Stimulated activated CD4-positive, alpha-beta T cell treated with anti-CD3 and anti-CD28 coated beads, Interleukin-2, amount 100 ng/mL, for 4 hours (primary cell): Measurements from ENCODE around the gene BCAR3.

ENCODE experiments used
- DNase-seq: peaks from one replicate; pipeline ENCODE4 v3.0.0-alpha.2; 2020; ENCODE audit warnings: low read depth

BCAR3 gene

GRCh38 chr1:93615582-93616150 lies 66.0 kb downstream of the BCAR3 start:
- DNase-seq: no peak

DNA sequence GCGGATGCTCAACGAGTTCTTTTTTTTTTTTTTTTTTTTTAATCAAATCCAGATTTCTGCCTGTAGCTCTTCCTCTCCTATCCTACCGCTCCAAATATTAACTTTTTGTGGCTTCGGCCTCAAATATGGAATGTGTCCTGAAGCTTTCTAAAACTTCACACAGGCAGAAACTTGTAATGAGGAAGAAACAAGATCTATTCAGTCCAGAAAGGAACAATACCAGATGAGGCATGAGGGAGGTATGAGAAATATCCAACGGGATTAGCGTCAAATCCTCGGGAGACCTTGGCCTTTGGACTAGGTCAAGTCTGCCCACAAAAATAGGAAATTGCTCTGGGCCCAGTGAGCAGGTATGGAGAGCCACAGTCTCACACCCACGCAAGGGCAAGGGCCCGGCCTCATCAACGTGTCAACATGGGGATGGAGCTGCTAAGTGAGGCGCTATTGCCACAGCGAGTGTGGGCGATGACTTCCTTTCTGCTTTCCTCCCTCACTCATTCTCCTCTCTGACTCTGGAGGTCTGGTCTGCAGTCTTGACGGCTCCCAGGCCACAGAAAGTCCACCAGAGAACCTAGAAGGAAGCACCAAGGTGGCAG lies 66.6 kb downstream of the BCAR3 start:
- DNase-seq: no peak

DNA sequence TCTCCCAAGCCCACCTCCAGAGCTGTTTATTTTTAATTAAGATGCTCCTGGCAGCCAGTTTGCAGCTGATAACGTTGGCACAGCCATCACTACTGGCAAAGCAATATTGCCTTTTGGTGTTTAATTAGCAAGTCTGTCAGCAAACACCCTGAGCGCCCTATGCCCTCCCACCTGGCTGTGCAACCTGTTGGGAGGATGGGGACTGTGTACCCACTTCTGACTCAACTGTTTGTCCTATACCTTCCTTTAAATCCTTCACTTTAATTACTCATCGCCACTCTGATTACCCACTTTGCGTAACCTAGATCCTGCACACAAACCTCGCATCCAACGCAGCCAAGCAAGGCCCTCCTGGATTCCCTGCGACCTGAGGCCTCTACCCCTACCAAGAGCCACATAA lies 67.1 kb downstream of the BCAR3 start:
- DNase-seq: no peak

DNA sequence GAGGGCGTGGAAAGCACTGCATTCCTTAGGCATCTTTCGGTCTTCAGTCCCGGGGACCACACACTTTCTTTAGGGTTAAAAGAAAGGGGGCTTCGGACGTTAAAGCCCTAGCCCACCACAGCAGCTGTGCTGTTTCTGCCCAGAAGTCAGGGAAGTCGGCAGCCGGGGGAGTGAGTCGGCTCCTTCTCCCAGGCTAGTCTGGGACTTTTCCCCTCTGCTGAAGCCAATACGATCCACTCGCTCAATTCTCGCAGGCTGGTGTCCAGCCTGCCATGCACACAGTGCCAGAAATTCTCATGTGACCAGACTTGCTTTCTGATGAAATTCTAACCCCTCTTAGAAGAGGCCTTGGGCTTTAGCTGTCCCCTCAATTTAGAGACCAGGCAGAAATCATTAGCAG lies 67.7 kb downstream of the BCAR3 start:
- no peak for DNase-seq

- no peak for DNase-seq
Observed at GRCh38 chr1:93612510-93612909, 69.1 kb downstream of the BCAR3 start.

DNA sequence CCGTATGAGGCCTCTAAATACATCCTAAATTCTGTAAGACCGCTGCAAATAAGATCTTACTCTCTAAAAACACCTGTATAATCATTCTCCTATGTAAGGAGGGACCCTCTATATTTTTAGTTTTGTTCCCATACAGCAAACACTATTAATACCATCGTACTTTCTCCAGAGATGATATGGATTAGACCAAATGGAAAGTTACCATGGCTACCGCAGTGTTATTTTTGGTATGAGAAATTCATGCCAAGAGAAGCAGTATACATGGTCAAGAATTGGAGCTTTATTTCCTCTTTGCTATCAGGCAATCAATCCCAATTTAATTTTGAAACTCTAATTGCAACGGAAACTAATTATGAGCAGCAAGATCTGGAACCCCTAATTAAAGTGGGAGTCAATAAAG lies 70.0 kb downstream of the BCAR3 start:
- DNase-seq: no peak

DNA sequence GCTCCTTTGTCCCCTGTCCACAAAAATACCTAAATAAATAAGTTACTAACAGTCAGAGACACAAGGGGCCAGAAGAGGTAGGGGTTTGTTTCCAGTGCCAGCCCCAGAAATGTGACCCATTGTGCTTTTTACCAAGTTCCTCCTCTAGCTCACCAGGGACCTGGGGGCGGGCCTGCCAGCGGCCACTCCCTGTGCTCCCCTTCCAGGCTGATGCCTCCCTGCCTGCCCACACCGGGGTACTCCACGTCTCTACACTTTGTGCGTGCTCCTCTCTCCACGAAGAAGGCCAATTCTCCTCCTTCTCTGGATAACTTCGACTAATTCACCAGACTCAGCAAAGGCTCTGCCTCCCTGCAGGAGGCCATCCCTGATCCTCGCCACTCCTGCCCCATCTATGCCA lies 72.1 kb downstream of the BCAR3 start:
- DNase-seq: no peak

DNA sequence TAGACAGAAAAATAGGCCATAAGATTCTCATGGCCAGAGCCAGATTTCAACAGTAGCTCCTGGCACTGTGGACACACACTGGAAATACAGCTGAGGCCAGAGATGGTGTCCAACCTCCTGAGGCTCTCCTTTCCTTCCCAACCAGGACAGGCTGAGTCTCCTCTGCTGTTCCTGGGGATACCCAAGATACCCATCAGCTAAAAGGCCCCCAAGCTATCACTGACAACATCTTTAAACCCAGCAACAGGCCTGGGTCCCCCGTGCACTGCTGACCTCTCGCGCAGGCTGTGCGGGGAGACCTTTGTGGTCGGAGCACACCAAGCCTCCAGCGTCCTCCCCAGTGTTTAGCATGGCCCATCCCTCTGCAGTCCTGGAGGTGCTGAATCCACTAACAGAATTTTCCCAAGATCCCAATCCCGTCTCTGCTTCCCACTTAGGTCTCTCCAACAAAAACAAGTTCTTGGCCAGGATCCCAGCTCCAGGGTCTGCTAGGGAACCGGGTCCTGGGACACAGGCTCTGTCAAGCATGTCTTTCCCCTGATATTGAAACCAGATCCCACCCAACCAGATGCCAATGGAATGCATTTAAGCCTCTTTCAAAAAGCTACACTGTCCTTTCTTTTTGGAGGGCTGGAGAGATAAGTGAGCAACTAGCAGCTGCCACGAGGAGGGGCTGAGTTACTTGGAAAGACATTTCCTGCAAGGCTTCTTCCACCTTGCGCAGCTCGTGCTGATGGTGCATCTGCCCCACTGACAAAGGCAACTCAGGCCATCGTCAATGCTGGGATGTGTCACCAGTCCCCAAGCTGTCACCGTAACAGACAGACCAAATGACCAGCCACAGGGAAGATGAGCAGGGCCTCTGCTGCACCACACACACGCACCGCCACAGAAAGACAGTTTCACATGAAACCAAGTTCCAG lies 73.2 kb downstream of the BCAR3 start:
- no peak for DNase-seq

- DNase-seq: no peak
Observed at GRCh38 chr1:93607814-93608186, 73.8 kb downstream of the BCAR3 start.

- no peak for DNase-seq
Observed at GRCh38 chr1:93605812-93606512, 75.7 kb downstream of the BCAR3 start.

GRCh38 chr1:93605026-93605568 lies 76.5 kb downstream of the BCAR3 start:
- DNase-seq: no peak

- DNase-seq: no peak
Observed at GRCh38 chr1:93604411-93604810, 77.2 kb downstream of the BCAR3 start.

- no peak for DNase-seq
Observed at GRCh38 chr1:93603601-93604000, 78.0 kb downstream of the BCAR3 start.

GRCh38 chr1:93603106-93603505 lies 78.5 kb downstream of the BCAR3 start:
- no peak for DNase-seq

- no peak for DNase-seq
Observed at GRCh38 chr1:93602101-93602500, 79.5 kb downstream of the BCAR3 start.

- no peak for DNase-seq
Observed at GRCh38 chr1:93601686-93602085, 80.0 kb downstream of the BCAR3 start.

DNA sequence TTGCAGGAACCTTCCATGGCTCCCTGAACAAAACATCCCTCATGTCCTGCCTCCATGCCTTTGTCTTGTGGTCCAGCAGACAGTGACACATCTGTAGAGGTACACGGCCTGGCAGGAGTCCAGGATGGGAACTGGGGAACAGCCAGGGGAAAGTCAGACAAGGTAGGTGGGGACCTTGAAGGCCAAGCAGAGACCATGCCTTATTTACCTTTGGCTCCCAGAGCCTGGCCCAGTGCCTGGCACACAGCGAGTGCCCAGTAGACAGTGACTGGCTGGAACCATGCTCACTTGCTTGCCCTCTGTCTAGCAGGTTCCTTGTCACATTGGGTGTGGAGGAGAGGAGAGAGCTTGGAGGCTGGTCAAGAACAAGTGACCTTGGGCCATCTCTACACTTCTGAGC lies 81.0 kb downstream of the BCAR3 start:
- no peak for DNase-seq

DNA sequence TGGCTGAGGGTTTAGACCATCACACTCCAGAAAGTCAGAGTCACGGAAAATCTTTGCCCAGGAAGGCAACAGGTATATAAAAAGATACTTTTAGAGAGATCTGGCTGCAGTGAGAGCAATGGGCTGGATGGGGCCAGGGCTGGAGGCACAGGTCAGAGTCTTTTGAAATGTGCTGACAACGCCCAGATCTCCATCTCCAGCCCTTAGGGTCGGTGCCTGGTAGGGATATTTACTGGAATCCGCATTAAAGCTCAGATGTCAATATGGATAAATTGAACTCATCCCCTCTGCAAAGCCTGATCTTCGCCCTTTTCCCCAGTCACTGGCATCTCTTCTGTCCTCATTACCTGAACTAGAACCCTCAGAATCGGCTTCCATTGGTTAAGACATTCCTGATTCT lies 82.2 kb downstream of the BCAR3 start:
- no peak for DNase-seq

- DNase-seq: no peak
Observed at GRCh38 chr1:93598861-93599439, 82.7 kb downstream of the BCAR3 start.

DNA sequence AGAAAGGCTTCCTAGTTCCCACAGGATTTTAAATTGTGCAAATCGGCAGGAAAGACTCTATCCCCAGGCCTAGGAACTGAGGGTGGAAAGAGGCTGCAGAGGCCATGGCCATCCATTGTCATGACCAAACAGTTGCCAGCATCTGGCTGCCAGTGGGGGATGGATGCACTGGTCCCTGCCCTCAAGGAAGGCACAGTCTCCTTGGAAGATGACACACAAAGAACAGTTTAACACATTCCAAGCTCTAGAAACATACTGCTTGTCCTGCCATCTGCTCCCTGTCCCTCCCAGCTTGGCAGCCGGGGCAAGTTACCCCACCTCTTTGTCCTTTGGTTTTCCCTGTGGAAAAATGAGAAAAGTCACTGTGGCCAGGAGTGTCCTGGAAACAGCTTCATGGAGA lies 83.2 kb downstream of the BCAR3 start:
- DNase-seq: no peak

GRCh38 chr1:93597709-93598108 lies 83.9 kb downstream of the BCAR3 start:
- no peak for DNase-seq
